B cell (primary cell): Measurements from ENCODE around the gene ADGRV1. TPM values are rescaled to one million over a fixed set of nuclear protein-coding genes. Genes with fewer than 3 reads are reported as not detected.

Experiments used
- ATAC-seq: fragments of 200-7000 bp; cut with Tn5 transposase; one replicate; pipeline ENCODE4 v1.10.0; 2021; ENCODE audit warnings: low read depth, mild to moderate bottlenecking, moderate number of reproducible peaks, moderate library complexity
- CTCF ChIA-PET: fragments of 350-600 bp; sonication (Branson Sonifier 250); formaldehyde crosslinking; loops from one replicate; lab custom pipeline; 2021; ENCODE audit warnings: antibody characterized with exemption, inconsistent platforms; lab: Charles Lee
- POLR2A ChIA-PET: fragments of 350-600 bp; sonication (Branson Sonifier 250); formaldehyde crosslinking; loops from one replicate; lab custom pipeline; 2021; ENCODE audit warnings: antibody characterized with exemption; lab: Charles Lee
- DNase-seq: peaks from one replicate; pipeline ENCODE4 v3.0.0; 2013
- H2AFZ ChIP-seq: 2 replicates; pipeline ENCODE4 v1.6.1; 2012; ENCODE audit warnings: mild to moderate bottlenecking, low read depth, low read length; ENCODE audit not compliant: insufficient read depth, poor library complexity, severe bottlenecking
- H3K27ac ChIP-seq, 2 donors: 1 replicate in 1 of 2; 2 replicates in 1 of 2; pipeline ENCODE4 v1.5.1; 2012 to 2013; ENCODE audit warnings: low read length in 2 of 2, mild to moderate bottlenecking in 2 of 2, moderate library complexity in 1 of 2
- H3K27me3 ChIP-seq, 4 experiments: fragments of 200-600 bp in 1 of 4; sonication (generic) in 1 of 4; replicated peaks in 1 of 4; 1 replicate in 2 of 4; 2 replicates in 2 of 4; pipeline versions ENCODE4 v1.6.1 to v1.7.0; 2013 to 2016; ENCODE audit warnings: low read length in 3 of 4, mild to moderate bottlenecking in 2 of 4, mixed read lengths in 1 of 4, moderate library complexity in 1 of 4; ENCODE audit not compliant: insufficient read depth in 4 of 4, control insufficient read depth in 3 of 4; ENCODE audit errors: control extremely low read depth in 1 of 4
- H3K36me3 ChIP-seq, 2 experiments: replicated peaks in 1 of 2; 1 replicate in 1 of 2; 2 replicates in 1 of 2; pipeline versions ENCODE4 v1.6.1 to v1.7.1; 2013; ENCODE audit warnings: low read length in 1 of 2; ENCODE audit not compliant: insufficient read depth in 2 of 2, control insufficient read depth in 1 of 2; ENCODE audit errors: control extremely low read depth in 1 of 2, extremely low read depth in 1 of 2
- H3K4me1 ChIP-seq, 2 donors: fragments of 200-600 bp in 1 of 2; sonication (generic) in 1 of 2; 1 replicate in 1 of 2; 2 replicates in 1 of 2; pipeline versions ENCODE4 v1.5.1 to v1.6.1; 2013 to 2017; ENCODE audit warnings: low read length in 2 of 2; ENCODE audit not compliant: control insufficient read depth in 2 of 2, insufficient read depth in 2 of 2
- H3K4me2 ChIP-seq: replicated peaks from 2 replicates; pipeline ENCODE3; 2012; ENCODE audit warnings: mild to moderate bottlenecking, low read depth, low read length; ENCODE audit not compliant: poor library complexity, severe bottlenecking
- H3K4me3 ChIP-seq, 5 experiments: fragments of 200-600 bp in 1 of 5; sonication (generic) in 1 of 5; 1 replicate in 3 of 5; 2 replicates in 2 of 5; pipeline versions ENCODE4 v1.5.1 to v1.7.0; 2011 to 2016; ENCODE audit warnings: low read length in 4 of 5, mild to moderate bottlenecking in 4 of 5, low read depth in 2 of 5, control low read depth in 1 of 5, moderate library complexity in 1 of 5; ENCODE audit not compliant: insufficient read depth in 1 of 5; ENCODE audit errors: control extremely low read depth in 1 of 5, extremely low read depth in 1 of 5
- H3K79me2 ChIP-seq: fragments of 200-600 bp; sonication (generic); one replicate; pipeline ENCODE4 v1.6.0; 2016; ENCODE audit warnings: low read length; ENCODE audit not compliant: control insufficient read depth, insufficient read depth
- H3K9ac ChIP-seq: fragments of 200-600 bp; sonication (generic); 2 replicates; pipeline ENCODE4 v1.6.1; 2017; ENCODE audit warnings: mild to moderate bottlenecking, low read length, moderate library complexity
- H3K9me3 ChIP-seq, 3 donors: one replicate each; pipeline versions ENCODE4 v1.6.1 to v1.7.1; 2013; ENCODE audit warnings: low read length in 2 of 3; ENCODE audit not compliant: control insufficient read depth in 2 of 3, insufficient read depth in 1 of 3; ENCODE audit errors: control extremely low read depth in 1 of 3
- H4K20me1 ChIP-seq: 2 replicates; pipeline ENCODE4 v1.6.0; 2012; ENCODE audit warnings: mild to moderate bottlenecking, low read length; ENCODE audit not compliant: insufficient read depth, control insufficient read depth, poor library complexity, severe bottlenecking
- H3K27ac Mint-ChIP-seq: one replicate; pipeline ENCODE4 v1.8.0; 2021; ENCODE audit warnings: mixed read lengths
- H3K27me3 Mint-ChIP-seq: one replicate; pipeline ENCODE4 v1.8.0; 2021; ENCODE audit warnings: mixed read lengths
- H3K4me1 Mint-ChIP-seq: one replicate; pipeline ENCODE4 v1.8.0; 2021; ENCODE audit warnings: mixed read lengths
- H3K4me3 Mint-ChIP-seq: one replicate; pipeline ENCODE4 v1.8.0; 2021; ENCODE audit warnings: mixed read lengths
- H3K9me3 Mint-ChIP-seq: one replicate; pipeline ENCODE4 v1.8.0; 2022; ENCODE audit warnings: mixed read lengths; ENCODE audit not compliant: insufficient read depth
- EZH2 ChIP-seq: IDR thresholded peaks from 2 replicates; pipeline ENCODE4 v1.6.1; 2012; ENCODE audit warnings: borderline replicate concordance, low read depth, mild to moderate bottlenecking, moderate library complexity, low read length; ENCODE audit not compliant: insufficient read depth, poor library complexity, severe bottlenecking
- WGBS: methylation state at CpG from one replicate; pipeline ENCODE4 v1.1.5; 2013; ENCODE audit warnings: missing lambda C conversion rate; ENCODE audit not compliant: insufficient coverage; 5-methylcytosine and 5-hydroxymethylcytosine counted together
- intact Hi-C: fragments of 100-400 bp; cut with micrococcal nuclease; formaldehyde crosslinking; loops from one replicate; pipeline ENCODE4 v1.10.0; 2022
- polyA plus RNA-seq: library from polyadenylated mRNA; depleted of rRNA; stranded (reverse); fragments of >200 nt; gene quantifications from 2 replicates; pipeline ENCODE4 v1.2.3, GENCODE V29; 2012
- total RNA-seq, 2 donors: library from RNA; stranded (reverse); fragments of 120-200 nt in 1 of 2; gene quantifications; 1 replicate in 1 of 2; 2 replicates in 1 of 2; pipeline versions ENCODE4 v1.2.3 to v1.2.4, GENCODE V29; 2013 to 2022
- TF ChIP-seq, protein P1 (sequence below): fragments of 200-600 bp; IDR thresholded peaks from one replicate; pipeline ENCODE4 v1.8.0; 2022; ENCODE audit warnings: antibody characterized with exemption, mild to moderate bottlenecking

ADGRV1 gene
- total and polyA plus RNA-seq, 2 donors (not counting 1 experiment from before 2014, with no cell fraction given) = 0.07 TPM; not detected in 1

DNA sequence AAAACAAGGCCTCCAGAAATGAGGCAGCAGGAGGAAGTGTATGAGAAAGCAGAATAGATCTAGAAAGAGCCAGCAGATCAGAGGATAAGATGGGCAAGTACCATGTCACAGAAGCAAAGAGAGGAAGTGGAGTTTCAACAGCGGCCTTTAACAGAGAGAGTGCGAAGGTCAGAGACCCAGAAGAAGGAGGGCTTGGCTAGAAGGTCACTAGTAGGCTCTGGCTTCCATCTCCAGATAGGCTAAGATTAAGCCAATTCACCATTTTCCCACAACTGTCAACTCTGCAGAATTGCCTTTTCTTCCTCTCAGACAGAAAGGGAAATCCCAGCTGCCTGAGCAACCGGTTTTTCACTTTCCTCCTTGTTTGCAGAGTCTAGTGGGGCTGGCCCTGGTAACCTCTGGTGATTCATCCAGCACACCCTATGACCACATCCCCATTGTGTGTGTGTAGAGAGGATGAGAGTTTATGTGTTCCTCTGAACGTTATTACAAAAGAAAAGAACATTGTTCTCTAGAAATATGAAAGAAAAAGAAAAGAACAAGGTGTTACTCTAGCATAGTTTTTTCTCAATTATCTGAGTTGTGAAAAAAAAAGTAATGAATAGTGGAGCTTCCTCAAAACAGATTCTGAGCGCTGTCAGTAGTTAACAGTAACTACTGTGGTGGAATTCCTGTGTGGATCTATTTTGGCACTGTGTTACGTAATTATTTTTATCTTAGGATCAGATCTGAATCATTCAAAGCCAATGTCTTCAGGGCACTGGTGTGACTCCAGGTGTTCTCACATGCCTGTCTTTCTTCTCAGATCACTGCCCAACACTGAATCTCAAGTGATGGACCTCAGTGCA is 604.2 kb downstream of the ADGRV1 start:
- H3K9ac ChIP-seq = peak overlapping the region; percentile 12
- POLR2A ChIA-PET = no interaction called here
- peak overlapping the region; percentile 21 for H3K4me3 Mint-ChIP-seq

DNA sequence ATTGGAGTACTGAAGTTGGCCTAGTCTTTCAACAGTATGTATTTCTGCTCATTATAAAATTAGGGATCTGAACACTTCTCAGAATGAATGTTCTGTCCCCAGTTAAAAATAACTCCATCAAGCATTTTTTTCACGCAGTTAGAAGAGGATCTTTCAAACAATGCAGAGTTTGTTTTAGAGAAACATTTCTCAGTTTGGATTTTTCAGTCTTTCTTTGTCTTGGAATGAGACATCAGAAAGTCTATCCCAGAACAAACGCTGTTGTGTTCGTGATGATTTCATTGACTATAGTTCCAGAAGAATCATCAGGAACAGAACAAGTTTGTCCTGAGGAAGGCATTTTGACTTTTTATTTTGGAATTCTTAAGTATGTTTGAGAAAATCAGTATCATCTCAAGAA is 605.8 kb downstream of the ADGRV1 start:
- peaks cover 12% of the 10 kb centered on the region in 2 donors for H3K4me1 ChIP-seq
- ChIA-PET POLR2A (no interaction called here), CTCF (no interaction called here)
- 100% methylated on average over 2 of the region's 3 CpGs for WGBS
- no peaks in the 10 kb centered on the region for H3K79me2 ChIP-seq
- peaks cover 0 to 4% (median 0%) of the 10 kb centered on the region in 4 experiments for H3K27me3 ChIP-seq
- DNase-seq (no peak), ATAC-seq (no peak)
- Mint-ChIP-seq H3K9me3 (no peaks in the 10 kb centered on the region), H3K27ac (no peak overlapping the region), H3K4me3 (no peak overlapping the region), H3K27me3 (peaks cover 4% of the 10 kb centered on the region), H3K4me1 (peaks cover 15% of the 10 kb centered on the region)
- no peaks in the 10 kb centered on the region for H3K36me3 ChIP-seq
- no peak overlapping the region for H3K4me3 ChIP-seq
- no peaks in the 10 kb centered on the region for H4K20me1 ChIP-seq
- no peak overlapping the region for H2AFZ ChIP-seq
- no peak for TF ChIP-seq EZH2
- TF ChIP-seq, protein P1, sequence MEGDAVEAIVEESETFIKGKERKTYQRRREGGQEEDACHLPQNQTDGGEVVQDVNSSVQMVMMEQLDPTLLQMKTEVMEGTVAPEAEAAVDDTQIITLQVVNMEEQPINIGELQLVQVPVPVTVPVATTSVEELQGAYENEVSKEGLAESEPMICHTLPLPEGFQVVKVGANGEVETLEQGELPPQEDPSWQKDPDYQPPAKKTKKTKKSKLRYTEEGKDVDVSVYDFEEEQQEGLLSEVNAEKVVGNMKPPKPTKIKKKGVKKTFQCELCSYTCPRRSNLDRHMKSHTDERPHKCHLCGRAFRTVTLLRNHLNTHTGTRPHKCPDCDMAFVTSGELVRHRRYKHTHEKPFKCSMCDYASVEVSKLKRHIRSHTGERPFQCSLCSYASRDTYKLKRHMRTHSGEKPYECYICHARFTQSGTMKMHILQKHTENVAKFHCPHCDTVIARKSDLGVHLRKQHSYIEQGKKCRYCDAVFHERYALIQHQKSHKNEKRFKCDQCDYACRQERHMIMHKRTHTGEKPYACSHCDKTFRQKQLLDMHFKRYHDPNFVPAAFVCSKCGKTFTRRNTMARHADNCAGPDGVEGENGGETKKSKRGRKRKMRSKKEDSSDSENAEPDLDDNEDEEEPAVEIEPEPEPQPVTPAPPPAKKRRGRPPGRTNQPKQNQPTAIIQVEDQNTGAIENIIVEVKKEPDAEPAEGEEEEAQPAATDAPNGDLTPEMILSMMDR = no peak
- no peak overlapping the region for H3K27ac ChIP-seq
- H3K4me2 ChIP-seq = no peak overlapping the region
- intact Hi-C loops = no loop called here
- no peak overlapping the region for H3K9ac ChIP-seq
- no peaks in the 10 kb centered on the region for H3K9me3 ChIP-seq

More for the DNA sequence above, 604.2 kb downstream of the ADGRV1 start:
- DNase-seq (peak; percentile 35), ATAC-seq (peak; percentile 90)
- no peaks in the 10 kb centered on the region for H3K27me3 ChIP-seq
- Mint-ChIP-seq H3K27me3 (no peaks in the 10 kb centered on the region), H3K27ac (peak overlapping the region; percentile 26), H3K4me1 (peaks cover 15% of the 10 kb centered on the region), H3K9me3 (no peaks in the 10 kb centered on the region)
- WGBS = 61% methylated on average over 2 of the region's 6 CpGs
- CTCF ChIA-PET = no interaction called here
- no peaks in the 10 kb centered on the region for H4K20me1 ChIP-seq
- H3K4me3 ChIP-seq = no peak overlapping the region
- H3K4me2 ChIP-seq = peak overlapping the region; percentile 19
- H3K9me3 ChIP-seq = no peaks in the 10 kb centered on the region
- H3K79me2 ChIP-seq = no peaks in the 10 kb centered on the region
- peak overlapping the region; percentile 61 for H2AFZ ChIP-seq
- no peaks in the 10 kb centered on the region for H3K36me3 ChIP-seq
- TF ChIP-seq, protein P1 = no peak
- TF ChIP-seq EZH2 = no peak
- intact Hi-C loops = no loop called here
- peak overlapping the region in 1 of 2 donors; percentile 24 for H3K27ac ChIP-seq
- peaks cover 12% of the 10 kb centered on the region in 2 donors for H3K4me1 ChIP-seq
